Fibroblast of villous mesenchyme (primary cell): ENCODE results near the gene UVRAG. TPM values are rescaled to one million over a fixed set of nuclear protein-coding genes. Genes with fewer than 3 reads are reported as not detected.

Source experiments
- DNase-seq: peaks from one replicate; pipeline ENCODE4 v3.0.0-alpha.2; 2010; ENCODE audit warnings: low read depth
- H3K4me3 ChIP-seq: 2 replicates; pipeline ENCODE4 v1.5.1; 2011; ENCODE audit warnings: low read depth, mild to moderate bottlenecking, low read length
- total RNA-seq: library from RNA; depleted of rRNA; stranded (reverse); fragments of >200 nt; gene quantifications from 2 replicates; pipeline ENCODE4 v1.2.3, GENCODE V29; 2012
- TF ChIP-seq, protein P1 (sequence below): IDR thresholded peaks from 2 replicates; pipeline ENCODE4 v1.5.1; 2012; ENCODE audit warnings: low read depth, mild to moderate bottlenecking, low read length; ENCODE audit not compliant: insufficient read depth

UVRAG gene
- total RNA-seq = 22.9 and 37.1 TPM in 2 replicates

DNA sequence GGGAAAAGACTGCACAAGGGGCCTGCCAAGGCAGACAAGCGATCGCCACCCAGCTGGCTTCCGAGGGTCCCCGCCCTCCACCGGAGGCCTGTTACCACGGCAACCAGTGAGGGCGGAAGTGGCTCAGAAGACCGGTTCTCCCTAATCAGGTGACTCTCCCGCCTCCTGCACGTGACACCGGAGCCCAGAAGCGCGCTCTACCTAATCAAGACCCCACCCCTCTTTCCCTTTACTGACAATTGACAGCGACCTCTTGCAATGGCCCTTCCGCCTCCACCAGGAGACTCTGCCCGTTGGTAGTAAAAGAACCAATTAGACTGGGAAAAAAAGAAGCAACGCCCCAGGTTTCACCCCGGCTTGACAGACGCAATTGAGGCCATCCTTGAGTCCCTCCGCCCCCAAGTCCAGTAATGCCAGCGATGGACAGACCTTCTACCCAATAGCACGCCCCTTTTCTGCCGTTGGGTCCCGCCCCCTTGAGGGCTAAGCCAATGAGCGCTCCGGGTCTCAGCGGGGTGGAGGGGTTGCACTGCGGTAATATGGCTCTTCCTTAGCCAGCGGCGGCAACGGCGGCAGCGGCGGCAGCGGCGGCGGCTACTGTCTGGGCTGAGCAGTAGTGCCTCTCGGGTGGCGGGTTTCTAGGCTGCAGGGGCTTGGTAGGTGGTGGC lies at the start of gene UVRAG:
TSS of gene UVRAG (plus strand) at position 534 of the 668 bp plus-strand sequence. CDS start 198 bp downstream, outside the sequence.
- TF ChIP-seq, protein P1, sequence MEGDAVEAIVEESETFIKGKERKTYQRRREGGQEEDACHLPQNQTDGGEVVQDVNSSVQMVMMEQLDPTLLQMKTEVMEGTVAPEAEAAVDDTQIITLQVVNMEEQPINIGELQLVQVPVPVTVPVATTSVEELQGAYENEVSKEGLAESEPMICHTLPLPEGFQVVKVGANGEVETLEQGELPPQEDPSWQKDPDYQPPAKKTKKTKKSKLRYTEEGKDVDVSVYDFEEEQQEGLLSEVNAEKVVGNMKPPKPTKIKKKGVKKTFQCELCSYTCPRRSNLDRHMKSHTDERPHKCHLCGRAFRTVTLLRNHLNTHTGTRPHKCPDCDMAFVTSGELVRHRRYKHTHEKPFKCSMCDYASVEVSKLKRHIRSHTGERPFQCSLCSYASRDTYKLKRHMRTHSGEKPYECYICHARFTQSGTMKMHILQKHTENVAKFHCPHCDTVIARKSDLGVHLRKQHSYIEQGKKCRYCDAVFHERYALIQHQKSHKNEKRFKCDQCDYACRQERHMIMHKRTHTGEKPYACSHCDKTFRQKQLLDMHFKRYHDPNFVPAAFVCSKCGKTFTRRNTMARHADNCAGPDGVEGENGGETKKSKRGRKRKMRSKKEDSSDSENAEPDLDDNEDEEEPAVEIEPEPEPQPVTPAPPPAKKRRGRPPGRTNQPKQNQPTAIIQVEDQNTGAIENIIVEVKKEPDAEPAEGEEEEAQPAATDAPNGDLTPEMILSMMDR = no peak
- DNase-seq = peak; percentile 100
- peak within 1 kb of the TSS; percentile 90 for H3K4me3 ChIP-seq

DNA sequence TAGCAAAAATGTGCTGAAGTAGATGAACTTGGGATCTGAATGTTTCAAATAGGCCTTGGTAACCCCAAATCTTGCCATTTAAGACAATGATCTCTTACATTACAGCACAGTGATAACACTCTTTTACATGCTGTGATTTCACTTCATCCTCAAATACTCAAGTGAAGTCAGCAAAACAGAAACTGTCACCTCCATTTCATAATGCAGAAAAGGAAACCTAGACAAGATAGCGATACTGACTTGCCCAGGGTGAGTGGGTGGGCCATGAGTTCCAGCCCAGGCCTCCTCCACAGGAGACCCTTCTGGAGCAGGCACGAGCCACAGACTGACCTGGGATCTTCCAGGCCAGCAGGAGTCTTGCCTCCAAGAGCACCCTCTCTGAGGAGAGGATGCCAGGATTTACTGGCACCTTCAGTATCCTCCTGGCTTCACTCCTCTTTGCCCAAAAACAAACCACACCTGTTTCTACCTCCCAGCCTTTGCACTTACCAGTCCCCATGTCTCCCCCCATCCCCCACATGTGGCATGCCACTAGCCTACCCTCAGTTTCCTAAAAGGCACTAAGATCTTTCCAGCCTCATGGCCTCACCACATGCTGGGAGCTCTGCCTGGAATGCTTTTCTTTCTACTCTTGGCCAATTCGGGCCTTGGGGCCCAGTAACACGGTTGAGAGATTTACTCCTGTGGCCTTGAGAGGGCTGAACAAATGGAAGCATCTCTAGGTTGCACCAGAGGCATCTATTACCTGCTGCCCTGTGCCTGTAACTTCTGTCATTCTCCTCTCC lies 48.4 kb upstream of the UVRAG start:
- TF ChIP-seq, protein P1 = no peak
- no peak for DNase-seq

GRCh38 chr11:75767228-75767572 lies 47.8 kb upstream of the UVRAG start:
- TF ChIP-seq, protein P1 = no peak
- DNase-seq = no peak
- H3K4me3 ChIP-seq = no peak overlapping the region

More for the DNA sequence above, 48.4 kb upstream of the UVRAG start:
- no peak overlapping the region for H3K4me3 ChIP-seq

DNA sequence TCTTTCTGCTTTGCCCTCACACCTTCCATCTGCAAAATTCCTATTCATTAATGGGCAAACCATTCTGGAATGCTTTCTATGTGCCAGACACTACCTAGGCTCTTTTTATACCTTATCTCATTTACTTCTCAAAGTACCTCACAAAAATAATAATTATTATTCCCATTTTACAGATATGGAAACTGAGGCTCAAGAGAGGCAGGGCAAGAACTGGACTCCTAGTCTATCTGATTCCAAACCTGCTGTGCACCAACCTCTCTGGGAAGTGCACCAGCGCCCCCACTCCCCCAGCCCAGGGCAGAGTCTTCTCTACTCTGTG lies 47.3 kb upstream of the UVRAG start:
- no peak for DNase-seq
- TF ChIP-seq, protein P1 = no peak
- H3K4me3 ChIP-seq = no peak overlapping the region

DNA sequence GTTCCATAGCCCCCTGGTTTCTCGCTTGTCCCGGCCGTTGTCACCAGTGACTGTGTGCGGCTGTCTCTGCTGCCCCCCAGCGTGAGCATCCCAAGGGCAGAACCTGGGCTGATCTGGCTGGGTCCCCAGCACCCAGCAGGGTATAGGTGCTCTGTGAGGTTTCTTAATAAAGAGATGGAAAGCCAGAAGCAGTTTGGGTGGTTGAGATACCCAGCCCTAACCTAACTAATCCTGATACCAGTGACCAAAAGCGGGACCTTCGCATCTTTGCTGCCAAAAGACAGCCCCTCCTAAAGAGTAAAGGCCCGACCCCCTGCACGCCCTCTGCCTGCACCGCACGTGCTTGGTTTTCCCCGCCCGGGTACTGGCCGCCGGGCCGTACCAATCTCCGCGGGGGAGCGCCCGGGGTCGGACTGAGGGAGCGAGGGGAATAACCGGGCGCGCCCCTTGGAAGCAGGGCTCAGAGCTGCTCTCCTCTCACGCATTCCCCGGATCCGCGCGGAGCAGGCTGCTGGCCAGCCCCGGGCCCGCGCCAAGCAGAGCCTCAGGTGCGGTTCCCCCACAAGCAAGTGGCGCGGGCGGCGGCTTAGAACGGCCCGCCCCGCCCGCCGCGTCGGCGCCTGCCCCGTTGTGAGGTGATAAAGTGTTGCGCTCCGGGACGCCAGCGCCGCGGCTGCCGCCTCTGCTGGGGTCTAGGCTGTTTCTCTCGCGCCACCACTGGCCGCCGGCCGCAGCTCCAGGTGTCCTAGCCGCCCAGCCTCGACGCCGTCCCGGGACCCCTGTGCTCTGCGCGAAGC lies 46.7 kb upstream of the UVRAG start, which contains the start of gene DGAT2:
TSS of gene DGAT2 (plus strand) at position 667 of the 797 bp plus-strand sequence. CDS start 214 bp downstream, outside the sequence.
- peak within 1 kb of the TSS; percentile 54 for H3K4me3 ChIP-seq
- peak; percentile 56 for DNase-seq
- TF ChIP-seq, protein P1 = no peak

GRCh38 chr11:75768909-75769771 lies 45.9 kb upstream of the UVRAG start:
- TF ChIP-seq, protein P1 = no peak
- peak overlapping the region; percentile 54 for H3K4me3 ChIP-seq
- DNase-seq = no peak
